ENCODE measurements around the gene C17orf114.

The C17orf114 gene

DNA sequence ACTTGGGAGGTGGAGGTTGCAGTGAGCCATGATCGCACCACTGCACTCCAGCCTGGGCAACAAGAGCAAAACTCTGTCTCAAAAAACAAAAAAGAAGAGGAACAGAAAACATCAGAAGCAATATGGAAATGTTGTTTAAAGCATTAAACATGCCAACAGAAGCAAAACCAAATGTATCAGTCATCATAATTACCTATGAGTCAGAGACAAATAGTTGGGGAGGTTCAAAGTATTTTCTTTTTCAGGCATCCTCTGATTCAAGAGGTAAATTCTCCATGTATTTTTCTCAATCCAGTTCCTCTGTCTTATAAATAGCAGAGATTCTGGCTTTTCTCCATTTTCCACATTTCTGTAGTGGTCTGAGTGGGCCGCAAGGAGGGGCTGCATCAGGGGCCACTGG is 32.5 kb downstream of the C17orf114 start:
- H3K9me3 ChIP-seq (ENCODE audit: control insufficient read depth, insufficient read depth, low read depth, low read length) = no peaks in the 10 kb centered on the region
- H3K36me3 ChIP-seq (ENCODE audit: control insufficient read depth in 2 of 2, insufficient read depth in 1 of 2, low read length in 2 of 2) = no peaks in the 10 kb centered on the region
- H3K4me1 ChIP-seq (ENCODE audit: control insufficient read depth, insufficient read depth, low read length) = no peaks in the 10 kb centered on the region
- CTCF ChIA-PET = interaction anchor here (0.7 kb wide), 1 partner anchor 37 kb away, joined by 3 read pairs; no protein-coding TSS in a partner anchor
- H3K27ac ChIP-seq (ENCODE audit: extremely low read depth, low read depth, low read length) = no peak overlapping the region
- POLR2A ChIA-PET = no interaction called here
- no peak for TF ChIP-seq ZNF549 (tag by site-specific recombination; IDR thresholded peaks at IDR 0.05)
- TF ChIP-seq, protein P1, sequence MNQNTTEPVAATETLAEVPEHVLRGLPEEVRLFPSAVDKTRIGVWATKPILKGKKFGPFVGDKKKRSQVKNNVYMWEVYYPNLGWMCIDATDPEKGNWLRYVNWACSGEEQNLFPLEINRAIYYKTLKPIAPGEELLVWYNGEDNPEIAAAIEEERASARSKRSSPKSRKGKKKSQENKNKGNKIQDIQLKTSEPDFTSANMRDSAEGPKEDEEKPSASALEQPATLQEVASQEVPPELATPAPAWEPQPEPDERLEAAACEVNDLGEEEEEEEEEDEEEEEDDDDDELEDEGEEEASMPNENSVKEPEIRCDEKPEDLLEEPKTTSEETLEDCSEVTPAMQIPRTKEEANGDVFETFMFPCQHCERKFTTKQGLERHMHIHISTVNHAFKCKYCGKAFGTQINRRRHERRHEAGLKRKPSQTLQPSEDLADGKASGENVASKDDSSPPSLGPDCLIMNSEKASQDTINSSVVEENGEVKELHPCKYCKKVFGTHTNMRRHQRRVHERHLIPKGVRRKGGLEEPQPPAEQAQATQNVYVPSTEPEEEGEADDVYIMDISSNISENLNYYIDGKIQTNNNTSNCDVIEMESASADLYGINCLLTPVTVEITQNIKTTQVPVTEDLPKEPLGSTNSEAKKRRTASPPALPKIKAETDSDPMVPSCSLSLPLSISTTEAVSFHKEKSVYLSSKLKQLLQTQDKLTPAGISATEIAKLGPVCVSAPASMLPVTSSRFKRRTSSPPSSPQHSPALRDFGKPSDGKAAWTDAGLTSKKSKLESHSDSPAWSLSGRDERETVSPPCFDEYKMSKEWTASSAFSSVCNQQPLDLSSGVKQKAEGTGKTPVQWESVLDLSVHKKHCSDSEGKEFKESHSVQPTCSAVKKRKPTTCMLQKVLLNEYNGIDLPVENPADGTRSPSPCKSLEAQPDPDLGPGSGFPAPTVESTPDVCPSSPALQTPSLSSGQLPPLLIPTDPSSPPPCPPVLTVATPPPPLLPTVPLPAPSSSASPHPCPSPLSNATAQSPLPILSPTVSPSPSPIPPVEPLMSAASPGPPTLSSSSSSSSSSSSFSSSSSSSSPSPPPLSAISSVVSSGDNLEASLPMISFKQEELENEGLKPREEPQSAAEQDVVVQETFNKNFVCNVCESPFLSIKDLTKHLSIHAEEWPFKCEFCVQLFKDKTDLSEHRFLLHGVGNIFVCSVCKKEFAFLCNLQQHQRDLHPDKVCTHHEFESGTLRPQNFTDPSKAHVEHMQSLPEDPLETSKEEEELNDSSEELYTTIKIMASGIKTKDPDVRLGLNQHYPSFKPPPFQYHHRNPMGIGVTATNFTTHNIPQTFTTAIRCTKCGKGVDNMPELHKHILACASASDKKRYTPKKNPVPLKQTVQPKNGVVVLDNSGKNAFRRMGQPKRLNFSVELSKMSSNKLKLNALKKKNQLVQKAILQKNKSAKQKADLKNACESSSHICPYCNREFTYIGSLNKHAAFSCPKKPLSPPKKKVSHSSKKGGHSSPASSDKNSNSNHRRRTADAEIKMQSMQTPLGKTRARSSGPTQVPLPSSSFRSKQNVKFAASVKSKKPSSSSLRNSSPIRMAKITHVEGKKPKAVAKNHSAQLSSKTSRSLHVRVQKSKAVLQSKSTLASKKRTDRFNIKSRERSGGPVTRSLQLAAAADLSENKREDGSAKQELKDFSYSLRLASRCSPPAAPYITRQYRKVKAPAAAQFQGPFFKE (tag by site-specific recombination; IDR thresholded peaks at IDR 0.05; ENCODE audit: borderline replicate concordance) = no peak
- no peak overlapping the region for H3K4me3 ChIP-seq (ENCODE audit: low read depth, low read length)

DNA sequence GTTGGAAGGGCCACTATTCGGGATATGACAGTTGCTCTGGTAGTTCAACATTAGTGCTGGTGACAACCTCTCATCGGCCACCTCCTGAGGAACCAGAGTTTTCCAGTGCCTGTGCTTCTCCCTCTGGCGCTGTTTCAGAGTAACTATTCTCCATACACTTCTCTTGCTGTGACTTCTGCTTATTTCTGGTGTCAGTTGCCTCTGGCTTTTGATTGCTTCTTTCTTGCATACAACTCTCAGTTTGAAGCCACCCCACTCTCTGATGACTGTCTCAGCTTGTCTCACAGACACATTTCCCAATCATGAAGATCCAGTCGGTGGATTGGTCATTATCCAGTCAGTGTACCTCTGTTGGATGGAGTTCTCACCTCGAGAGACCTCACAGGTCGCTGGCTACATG is 33.8 kb downstream of the C17orf114 start:
- CTCF ChIA-PET = interaction anchor here (1.4 kb wide), 1 partner anchor 21 kb away, joined by 8 read pairs; no protein-coding TSS in a partner anchor
- Histone ChIP-seq H3K27ac (ENCODE audit: extremely low read depth, low read depth, low read length) (no peak overlapping the region), H3K36me3 (ENCODE audit: control insufficient read depth in 2 of 2, insufficient read depth in 1 of 2, low read length in 2 of 2) (no peaks in the 10 kb centered on the region), H3K4me3 (ENCODE audit: low read depth, low read length) (no peak overlapping the region), H3K9me3 (ENCODE audit: control insufficient read depth, insufficient read depth, low read depth, low read length) (no peaks in the 10 kb centered on the region), H3K4me1 (ENCODE audit: control insufficient read depth, insufficient read depth, low read length) (no peaks in the 10 kb centered on the region)
- POLR2A ChIA-PET = no interaction called here
- TF ChIP-seq TCF7L2 (IDR thresholded peaks at IDR 0.05; ENCODE audit: borderline replicate concordance, low read depth, low read length) (no peak), ZNF416 (tag by site-specific recombination; IDR thresholded peaks at IDR 0.05) (no peak), ZNF169 (tag by site-specific recombination; IDR thresholded peaks at IDR 0.05) (no peak), ZBTB8A (tag by site-specific recombination; IDR thresholded peaks at IDR 0.05) (no peak), ZNF747 (tag by site-specific recombination; IDR thresholded peaks at IDR 0.05) (no peak), ZBTB21 (tag by site-specific recombination; IDR thresholded peaks at IDR 0.05) (no peak), ZNF596 (tag by site-specific recombination; IDR thresholded peaks at IDR 0.05) (no peak)
- TF ChIP-seq, protein P2, sequence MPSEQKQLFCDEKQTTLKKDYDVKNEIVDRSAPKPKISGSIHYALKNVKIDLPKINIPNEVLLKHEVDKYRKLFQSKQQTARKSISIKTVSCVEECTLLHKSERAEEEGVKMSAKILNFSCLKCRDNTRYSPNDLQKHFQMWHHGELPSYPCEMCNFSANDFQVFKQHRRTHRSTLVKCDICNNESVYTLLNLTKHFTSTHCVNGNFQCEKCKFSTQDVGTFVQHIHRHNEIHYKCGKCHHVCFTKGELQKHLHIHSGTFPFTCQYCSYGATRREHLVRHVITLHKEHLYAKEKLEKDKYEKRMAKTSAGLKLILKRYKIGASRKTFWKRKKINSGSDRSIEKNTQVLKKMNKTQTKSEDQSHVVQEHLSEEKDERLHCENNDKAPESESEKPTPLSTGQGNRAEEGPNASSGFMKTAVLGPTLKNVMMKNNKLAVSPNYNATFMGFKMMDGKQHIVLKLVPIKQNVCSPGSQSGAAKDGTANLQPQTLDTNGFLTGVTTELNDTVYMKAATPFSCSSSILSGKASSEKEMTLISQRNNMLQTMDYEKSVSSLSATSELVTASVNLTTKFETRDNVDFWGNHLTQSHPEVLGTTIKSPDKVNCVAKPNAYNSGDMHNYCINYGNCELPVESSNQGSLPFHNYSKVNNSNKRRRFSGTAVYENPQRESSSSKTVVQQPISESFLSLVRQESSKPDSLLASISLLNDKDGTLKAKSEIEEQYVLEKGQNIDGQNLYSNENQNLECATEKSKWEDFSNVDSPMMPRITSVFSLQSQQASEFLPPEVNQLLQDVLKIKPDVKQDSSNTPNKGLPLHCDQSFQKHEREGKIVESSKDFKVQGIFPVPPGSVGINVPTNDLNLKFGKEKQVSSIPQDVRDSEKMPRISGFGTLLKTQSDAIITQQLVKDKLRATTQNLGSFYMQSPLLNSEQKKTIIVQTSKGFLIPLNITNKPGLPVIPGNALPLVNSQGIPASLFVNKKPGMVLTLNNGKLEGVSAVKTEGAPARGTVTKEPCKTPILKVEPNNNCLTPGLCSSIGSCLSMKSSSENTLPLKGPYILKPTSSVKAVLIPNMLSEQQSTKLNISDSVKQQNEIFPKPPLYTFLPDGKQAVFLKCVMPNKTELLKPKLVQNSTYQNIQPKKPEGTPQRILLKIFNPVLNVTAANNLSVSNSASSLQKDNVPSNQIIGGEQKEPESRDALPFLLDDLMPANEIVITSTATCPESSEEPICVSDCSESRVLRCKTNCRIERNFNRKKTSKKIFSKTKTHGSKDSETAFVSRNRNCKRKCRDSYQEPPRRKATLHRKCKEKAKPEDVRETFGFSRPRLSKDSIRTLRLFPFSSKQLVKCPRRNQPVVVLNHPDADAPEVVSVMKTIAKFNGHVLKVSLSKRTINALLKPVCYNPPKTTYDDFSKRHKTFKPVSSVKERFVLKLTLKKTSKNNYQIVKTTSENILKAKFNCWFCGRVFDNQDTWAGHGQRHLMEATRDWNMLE (tag by site-specific recombination; conservative IDR thresholded peaks at IDR 0.05; ENCODE audit: low read depth) = no peak
- TF ChIP-seq, protein P3, sequence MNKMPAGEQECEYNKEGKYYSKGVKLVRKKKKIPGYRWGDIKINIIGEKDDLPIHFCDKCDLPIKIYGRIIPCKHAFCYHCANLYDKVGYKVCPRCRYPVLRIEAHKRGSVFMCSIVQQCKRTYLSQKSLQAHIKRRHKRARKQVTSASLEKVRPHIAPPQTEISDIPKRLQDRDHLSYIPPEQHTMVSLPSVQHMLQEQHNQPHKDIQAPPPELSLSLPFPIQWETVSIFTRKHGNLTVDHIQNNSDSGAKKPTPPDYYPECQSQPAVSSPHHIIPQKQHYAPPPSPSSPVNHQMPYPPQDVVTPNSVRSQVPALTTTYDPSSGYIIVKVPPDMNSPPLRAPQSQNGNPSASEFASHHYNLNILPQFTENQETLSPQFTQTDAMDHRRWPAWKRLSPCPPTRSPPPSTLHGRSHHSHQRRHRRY (tag by site-specific recombination; IDR thresholded peaks at IDR 0.05) = no peak

Measured in HEK293 (cell line).